PC-9 (cell line): ENCODE data around the gene TACSTD2. TPM values are rescaled to one million over a fixed set of nuclear protein-coding genes. Genes with fewer than 3 reads are reported as not detected.

Source experiments
- BruUV-seq: library from RNA; stranded (reverse); fragments of 400-500 nt; replicated peaks from 2 replicates; lab custom pipeline; 2021; lab: Mats Ljungman, UMichigan
- CTCF ChIA-PET: fragments of 300-600 bp; sonication (Branson Sonifier 250); formaldehyde crosslinking; loops from one replicate; lab custom pipeline; 2022; ENCODE audit warnings: antibody characterized with exemption; lab: Charles Lee
- POLR2A ChIA-PET: fragments of 300-600 bp; sonication (Branson Sonifier 250); formaldehyde crosslinking; loops from one replicate; lab custom pipeline; 2022; ENCODE audit warnings: antibody characterized with exemption; ENCODE audit not compliant: unreplicated experiment; lab: Charles Lee
- DNase-seq, 2 experiments: peaks; one replicate each; pipeline versions ENCODE4 v3.0.0 to v3.0.0-alpha.2; 2015 to 2022; ENCODE audit warnings: mixed read lengths in 1 of 2
- H2AFZ ChIP-seq: fragments of 200-600 bp; sonication (generic); 2 replicates; pipeline ENCODE4 v1.8.1; 2017; ENCODE audit warnings: antibody characterized with exemption
- H3F3A ChIP-seq: fragments of 200-600 bp; sonication (generic); 2 replicates; pipeline ENCODE4 v1.8.1; 2017; ENCODE audit warnings: antibody characterized with exemption, mild to moderate bottlenecking, low read depth; ENCODE audit not compliant: insufficient read depth
- H3K27ac ChIP-seq: fragments of 200-600 bp; sonication (generic); 2 replicates; pipeline ENCODE4 v1.6.1; 2016; ENCODE audit warnings: mixed run types
- H3K27me3 ChIP-seq: fragments of 200-600 bp; sonication (generic); 2 replicates; pipeline ENCODE4 v1.6.1; 2016; ENCODE audit warnings: low read depth, mixed run types; ENCODE audit not compliant: insufficient read depth
- H3K36me3 ChIP-seq: fragments of 200-600 bp; sonication (generic); 2 replicates; pipeline ENCODE4 v1.6.1; 2016; ENCODE audit warnings: low read depth, mixed run types
- H3K4me1 ChIP-seq: fragments of 200-600 bp; sonication (generic); replicated peaks from 2 replicates; pipeline ENCODE4 v1.6.1; 2016; ENCODE audit warnings: mixed run types; ENCODE audit not compliant: insufficient read depth
- H3K4me2 ChIP-seq: fragments of 200-600 bp; sonication (generic); 2 replicates; pipeline ENCODE4 v1.6.1; 2017; ENCODE audit warnings: mixed run types
- H3K4me3 ChIP-seq: fragments of 200-600 bp; sonication (generic); 2 replicates; pipeline ENCODE4 v1.6.1; 2016; ENCODE audit warnings: mixed run types
- H3K79me2 ChIP-seq: fragments of 200-600 bp; sonication (generic); 2 replicates; pipeline ENCODE4 v1.6.1; 2017; ENCODE audit warnings: low read depth, mixed run types
- H3K9me2 ChIP-seq: fragments of 200-600 bp; sonication (generic); 2 replicates; pipeline ENCODE4 v1.8.1; 2017; ENCODE audit warnings: mild to moderate bottlenecking; ENCODE audit not compliant: insufficient read depth
- H3K9me3 ChIP-seq: fragments of 200-600 bp; sonication (generic); 2 replicates; pipeline ENCODE4 v1.8.1; 2016; ENCODE audit warnings: low read depth; ENCODE audit not compliant: insufficient read depth
- H4K20me1 ChIP-seq: fragments of 200-600 bp; sonication (generic); 2 replicates; pipeline ENCODE4 v1.8.1; 2017; ENCODE audit not compliant: insufficient read depth
- EZH2 ChIP-seq: fragments of 200-600 bp; sonication (generic); IDR thresholded peaks from 2 replicates; pipeline ENCODE4 v1.8.0; 2017; ENCODE audit warnings: antibody characterized with exemption, low read depth
- intact Hi-C: fragments of 100-400 bp; cut with micrococcal nuclease; formaldehyde crosslinking; loops from one replicate; pipeline ENCODE4 v1.10.0; 2022; ENCODE audit not compliant: unreplicated experiment
- total RNA-seq: library from RNA; stranded (reverse); gene quantifications from 2 replicates; pipeline ENCODE4 v1.2.3, GENCODE V29; 2021
- TF ChIP-seq, protein P1 (sequence below): fragments of 200-600 bp; sonication (generic); conservative IDR thresholded peaks from 2 replicates; pipeline ENCODE4 v1.6.1; 2017; ENCODE audit warnings: mixed run types, antibody characterized with exemption, mild to moderate bottlenecking, moderate library complexity

The TACSTD2 gene
- total RNA-seq, 1 experiment from 2014 or later: 489 TPM

DNA sequence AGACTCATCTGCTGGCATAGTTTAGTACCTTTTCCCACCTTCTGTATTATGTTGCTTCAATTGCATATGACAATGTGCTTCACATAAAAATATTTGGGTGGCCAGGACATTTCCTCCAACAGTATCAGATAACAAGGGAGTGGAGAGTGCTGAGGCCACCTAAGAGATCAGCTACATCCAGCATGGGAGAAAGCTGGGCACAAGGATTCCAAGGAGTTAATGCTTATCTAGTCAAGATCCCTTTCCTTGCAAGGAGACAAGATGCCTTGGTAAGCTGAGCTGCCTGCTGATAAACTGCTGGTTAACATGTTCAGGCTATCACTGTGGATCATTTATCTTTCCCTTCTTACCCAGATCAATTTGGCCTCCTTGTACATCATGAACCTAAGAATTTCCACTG lies 5.4 kb downstream of the TACSTD2 start:
- Histone ChIP-seq H3K4me3 (no peak overlapping the region), H3F3A (peaks cover 54% of the 10 kb centered on the region), H3K4me1 (peaks cover 48% of the 10 kb centered on the region), H3K36me3 (peaks cover 13% of the 10 kb centered on the region), H4K20me1 (peaks cover 12% of the 10 kb centered on the region; the same call in 1 of the 2 replicates), H3K27ac (peak overlapping the region; percentile 99), H3K4me2 (peak overlapping the region; percentile 86), H3K9me2 (no peaks in the 10 kb centered on the region), H2AFZ (no peak overlapping the region), H3K9me3 (no peaks in the 10 kb centered on the region), H3K79me2 (peaks cover 45% of the 10 kb centered on the region), H3K27me3 (no peaks in the 10 kb centered on the region)
- ChIA-PET POLR2A (interaction anchor here (0.7 kb wide), 1 partner anchor 22 kb away, joined by 3 read pairs; no protein-coding TSS in a partner anchor), CTCF (interaction anchor here (1.8 kb wide), 1 partner anchor 81 kb away, joined by 3 read pairs; no protein-coding TSS in a partner anchor)
- intact Hi-C loops: loop anchor here (1.0 to 2.0 kb wide), 3 partner anchors 25 to 81 kb away; partner anchors contain the start of gene OMA1
- no peak for TF ChIP-seq EZH2
- TF ChIP-seq, protein P1, sequence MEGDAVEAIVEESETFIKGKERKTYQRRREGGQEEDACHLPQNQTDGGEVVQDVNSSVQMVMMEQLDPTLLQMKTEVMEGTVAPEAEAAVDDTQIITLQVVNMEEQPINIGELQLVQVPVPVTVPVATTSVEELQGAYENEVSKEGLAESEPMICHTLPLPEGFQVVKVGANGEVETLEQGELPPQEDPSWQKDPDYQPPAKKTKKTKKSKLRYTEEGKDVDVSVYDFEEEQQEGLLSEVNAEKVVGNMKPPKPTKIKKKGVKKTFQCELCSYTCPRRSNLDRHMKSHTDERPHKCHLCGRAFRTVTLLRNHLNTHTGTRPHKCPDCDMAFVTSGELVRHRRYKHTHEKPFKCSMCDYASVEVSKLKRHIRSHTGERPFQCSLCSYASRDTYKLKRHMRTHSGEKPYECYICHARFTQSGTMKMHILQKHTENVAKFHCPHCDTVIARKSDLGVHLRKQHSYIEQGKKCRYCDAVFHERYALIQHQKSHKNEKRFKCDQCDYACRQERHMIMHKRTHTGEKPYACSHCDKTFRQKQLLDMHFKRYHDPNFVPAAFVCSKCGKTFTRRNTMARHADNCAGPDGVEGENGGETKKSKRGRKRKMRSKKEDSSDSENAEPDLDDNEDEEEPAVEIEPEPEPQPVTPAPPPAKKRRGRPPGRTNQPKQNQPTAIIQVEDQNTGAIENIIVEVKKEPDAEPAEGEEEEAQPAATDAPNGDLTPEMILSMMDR: no peak
- BruUV-seq: no TSS peak
- no peak for DNase-seq

DNA sequence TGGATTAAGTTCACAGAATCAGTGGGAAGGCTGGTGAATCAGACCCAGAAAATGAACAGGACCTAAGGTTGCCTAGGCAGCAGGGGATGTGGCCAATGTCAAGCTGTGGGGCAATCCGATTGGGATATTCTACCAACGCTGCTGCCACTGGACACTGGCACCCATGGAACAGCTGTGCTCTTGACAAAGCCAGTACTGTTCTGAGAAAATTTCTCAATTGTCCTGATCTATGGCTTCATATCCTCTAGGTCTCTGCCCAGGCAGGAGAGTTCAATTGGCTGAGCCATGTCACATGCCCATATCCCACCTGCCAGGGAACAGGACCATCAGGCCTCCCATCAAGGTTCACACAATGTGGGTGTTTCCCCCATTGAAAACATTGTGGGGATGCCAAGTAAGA lies 6.2 kb downstream of the TACSTD2 start:
- CTCF ChIA-PET: interaction anchor here (1.8 kb wide), 1 partner anchor 82 kb away, joined by 3 read pairs; no protein-coding TSS in a partner anchor
- POLR2A ChIA-PET: no interaction called here

DNA sequence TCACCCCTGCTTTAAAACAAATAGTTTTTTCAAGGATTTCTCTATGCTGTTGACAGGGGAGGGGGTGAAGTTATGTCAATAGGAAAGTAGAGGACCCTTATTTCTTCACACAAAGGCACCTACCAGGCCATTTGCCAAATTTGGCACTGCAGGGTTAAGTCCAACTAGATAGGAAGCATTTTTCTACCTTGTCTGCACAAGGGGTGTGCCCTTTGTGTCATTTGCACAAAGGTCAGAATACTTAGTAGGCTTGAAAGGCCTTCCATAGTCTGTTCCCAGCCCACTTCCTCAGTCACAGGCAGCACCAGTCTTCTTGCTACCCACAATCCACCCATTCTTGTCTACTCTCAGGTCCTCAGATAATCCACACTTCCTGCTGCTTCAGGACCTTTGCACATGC lies 7.0 kb downstream of the TACSTD2 start:
- H3K4me1 ChIP-seq: peaks cover 48% of the 10 kb centered on the region
- no peak overlapping the region for H2AFZ ChIP-seq
- H3K79me2 ChIP-seq: peaks cover 30% of the 10 kb centered on the region
- intact Hi-C loops: no loop called here
- H3K36me3 ChIP-seq: peaks cover 5% of the 10 kb centered on the region
- BruUV-seq: no TSS peak
- POLR2A ChIA-PET: no interaction called here
- no peak for TF ChIP-seq EZH2
- TF ChIP-seq, protein P1: no peak
- H3K27ac ChIP-seq: no peak overlapping the region
- H3K4me3 ChIP-seq: no peak overlapping the region
- no peaks in the 10 kb centered on the region for H3K9me2 ChIP-seq
- DNase-seq: no peak
- H3F3A ChIP-seq: peaks cover 40% of the 10 kb centered on the region
- H3K4me2 ChIP-seq: no peak overlapping the region
- CTCF ChIA-PET: no interaction called here
- no peaks in the 10 kb centered on the region for H3K27me3 ChIP-seq
- peaks cover 4% of the 10 kb centered on the region; the same call in 1 of the 2 replicates for H4K20me1 ChIP-seq
- no peaks in the 10 kb centered on the region for H3K9me3 ChIP-seq

More for the DNA sequence above, 6.2 kb downstream of the TACSTD2 start:
- Histone ChIP-seq H3K4me2 (peak overlapping the region; percentile 86; the same call in 1 of the 2 replicates), H3F3A (peaks cover 48% of the 10 kb centered on the region), H3K9me3 (no peaks in the 10 kb centered on the region), H3K9me2 (no peaks in the 10 kb centered on the region), H2AFZ (no peak overlapping the region), H3K27ac (no peak overlapping the region), H3K4me1 (peaks cover 48% of the 10 kb centered on the region), H3K27me3 (no peaks in the 10 kb centered on the region), H3K36me3 (peaks cover 13% of the 10 kb centered on the region), H3K4me3 (no peak overlapping the region), H4K20me1 (peaks cover 11% of the 10 kb centered on the region; the same call in 1 of the 2 replicates), H3K79me2 (peaks cover 37% of the 10 kb centered on the region)
- no peak for DNase-seq
- intact Hi-C loops: no loop called here
- TF ChIP-seq, protein P1: no peak
- TF ChIP-seq EZH2: no peak
- no TSS peak for BruUV-seq
